BJ (cell line): ENCODE results near the gene ABRACL. TPM values are rescaled to one million over a fixed set of nuclear protein-coding genes. Genes with fewer than 3 reads are reported as not detected.
"Not testable (repeated sequence)": the region's sequence is repeated elsewhere in the genome, so short reads cannot be mapped to it uniquely, and the experiment has no call there.

Source experiments
- CTCF ChIA-PET: fragments of 350-600 bp; formaldehyde crosslinking; extraction: SDS; loops from one replicate; lab custom pipeline; 2021; ENCODE audit warnings: antibody characterized with exemption, inconsistent platforms; lab: Yijun Ruan, JAX
- POLR2A ChIA-PET: fragments of 300-600 bp; sonication (Branson Sonifier 250); formaldehyde crosslinking; extraction: SDS; loops from one replicate; lab custom pipeline; 2021; ENCODE audit warnings: antibody characterized with exemption; lab: Charles Lee
- DNase-seq: peaks from one replicate; pipeline ENCODE4 v3.0.0-alpha.2; 2011; ENCODE audit warnings: low read depth
- H3K27me3 ChIP-seq: 2 replicates; pipeline ENCODE4 v1.6.0; 2011; ENCODE audit warnings: low read length; ENCODE audit not compliant: control insufficient read depth, insufficient read depth
- H3K36me3 ChIP-seq: 2 replicates; pipeline ENCODE4 v1.5.1; 2011; ENCODE audit warnings: low read length; ENCODE audit not compliant: control insufficient read depth, insufficient read depth
- H3K4me3 ChIP-seq: 2 replicates; pipeline ENCODE4 v1.5.1; 2011; ENCODE audit warnings: low read depth, mild to moderate bottlenecking, control low read depth, low read length
- polyA plus RNA-seq: library from polyadenylated mRNA; depleted of rRNA; stranded (reverse); fragments of >200 nt; gene quantifications from 2 replicates; pipeline ENCODE4 v1.2.3, GENCODE V29; 2011
- TF ChIP-seq, protein P1 (sequence below): IDR thresholded peaks from 2 replicates; pipeline ENCODE4 v1.5.1; 2011; ENCODE audit warnings: low read depth, mild to moderate bottlenecking, control low read depth, inconsistent platforms, low read length, moderate library complexity; ENCODE audit not compliant: insufficient read depth

ABRACL gene
- polyA plus RNA-seq, 1 experiment, result 13.1 TPM

DNA sequence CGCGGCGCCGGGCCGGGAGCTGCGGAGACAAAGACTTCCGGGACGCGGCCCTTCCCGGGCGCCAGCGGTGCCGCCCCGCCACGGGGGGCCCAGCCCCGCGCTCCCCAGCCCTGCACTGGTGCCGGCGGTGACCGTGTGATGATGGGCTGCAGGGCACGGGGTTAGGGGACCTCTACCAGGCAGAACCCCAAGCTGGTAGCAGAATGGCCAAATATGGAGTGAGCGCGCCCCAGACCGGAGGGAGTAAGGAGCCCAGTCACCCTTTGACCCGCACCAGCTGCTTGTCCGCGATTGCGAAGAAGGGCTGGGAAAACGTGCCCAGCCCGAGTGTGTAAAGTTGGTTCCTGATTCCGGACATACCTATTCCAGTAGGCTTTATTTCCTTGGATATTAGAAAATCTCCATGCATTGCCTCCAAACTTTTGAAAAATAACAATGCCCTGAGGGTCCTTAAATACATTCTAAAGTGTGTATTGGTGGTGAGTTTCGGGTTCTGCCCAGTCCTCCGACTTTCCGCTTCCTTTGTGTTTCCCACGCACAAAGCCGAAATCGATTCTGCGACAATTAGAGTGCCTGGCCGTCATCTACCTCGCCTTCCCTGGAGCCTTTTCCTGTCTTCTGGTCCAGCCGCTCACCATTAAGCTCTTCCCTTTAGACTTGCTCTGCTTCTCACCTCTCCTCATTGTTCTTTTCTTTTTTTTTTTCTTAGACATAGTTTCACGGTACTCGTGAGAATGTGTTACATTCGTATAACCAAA, 1.1 kb downstream of the ABRACL start:
- peak overlapping the region; percentile 68 for H3K4me3 ChIP-seq
- H3K36me3 ChIP-seq, result peaks cover 3% of the 10 kb centered on the region; the same call in 1 of the 2 replicates
- CTCF ChIA-PET, result no interaction called here
- no peak for DNase-seq
- no peaks in the 10 kb centered on the region for H3K27me3 ChIP-seq
- POLR2A ChIA-PET, result interaction anchor here (0.6 kb wide), 1 partner anchor 70 kb away, joined by 3 read pairs; no protein-coding TSS in a partner anchor
- TF ChIP-seq, protein P1, sequence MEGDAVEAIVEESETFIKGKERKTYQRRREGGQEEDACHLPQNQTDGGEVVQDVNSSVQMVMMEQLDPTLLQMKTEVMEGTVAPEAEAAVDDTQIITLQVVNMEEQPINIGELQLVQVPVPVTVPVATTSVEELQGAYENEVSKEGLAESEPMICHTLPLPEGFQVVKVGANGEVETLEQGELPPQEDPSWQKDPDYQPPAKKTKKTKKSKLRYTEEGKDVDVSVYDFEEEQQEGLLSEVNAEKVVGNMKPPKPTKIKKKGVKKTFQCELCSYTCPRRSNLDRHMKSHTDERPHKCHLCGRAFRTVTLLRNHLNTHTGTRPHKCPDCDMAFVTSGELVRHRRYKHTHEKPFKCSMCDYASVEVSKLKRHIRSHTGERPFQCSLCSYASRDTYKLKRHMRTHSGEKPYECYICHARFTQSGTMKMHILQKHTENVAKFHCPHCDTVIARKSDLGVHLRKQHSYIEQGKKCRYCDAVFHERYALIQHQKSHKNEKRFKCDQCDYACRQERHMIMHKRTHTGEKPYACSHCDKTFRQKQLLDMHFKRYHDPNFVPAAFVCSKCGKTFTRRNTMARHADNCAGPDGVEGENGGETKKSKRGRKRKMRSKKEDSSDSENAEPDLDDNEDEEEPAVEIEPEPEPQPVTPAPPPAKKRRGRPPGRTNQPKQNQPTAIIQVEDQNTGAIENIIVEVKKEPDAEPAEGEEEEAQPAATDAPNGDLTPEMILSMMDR, result no peak

DNA sequence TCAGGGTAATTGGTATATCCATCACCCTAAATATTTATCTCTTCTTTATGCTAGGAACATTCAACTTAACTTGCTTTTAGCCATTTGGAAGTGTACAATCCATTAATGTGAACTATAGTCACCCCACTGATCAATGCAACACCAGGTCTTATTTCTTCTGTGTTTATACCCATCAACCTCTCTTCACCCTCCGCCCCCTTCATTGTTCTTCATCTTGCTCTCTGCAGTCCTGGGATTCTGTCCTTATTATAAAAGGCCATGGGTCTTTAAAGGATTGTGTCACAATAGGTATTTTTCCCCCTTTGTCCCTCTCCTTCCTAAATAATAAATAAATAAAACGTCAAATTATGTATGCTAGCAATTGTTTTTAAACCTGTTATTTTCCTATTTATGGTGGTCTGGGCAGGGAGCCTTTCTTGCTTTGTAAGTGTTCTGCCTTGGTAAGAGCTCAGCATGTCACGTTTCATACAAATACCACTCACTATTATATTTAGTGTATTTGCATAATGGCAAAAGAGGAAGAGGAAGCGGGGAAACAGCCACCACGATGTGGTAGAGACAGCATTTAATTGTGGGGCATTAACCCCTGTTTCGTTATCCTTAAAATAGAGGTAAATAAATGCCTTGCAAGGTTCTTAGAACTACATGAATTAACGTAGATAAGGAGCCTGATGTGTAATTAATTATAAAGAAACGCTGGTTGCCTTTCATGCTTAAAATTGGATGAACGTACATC, 1.9 kb downstream of the ABRACL start:
- peaks cover 3% of the 10 kb centered on the region; the same call in 1 of the 2 replicates for H3K36me3 ChIP-seq
- CTCF ChIA-PET, result no interaction called here

DNA sequence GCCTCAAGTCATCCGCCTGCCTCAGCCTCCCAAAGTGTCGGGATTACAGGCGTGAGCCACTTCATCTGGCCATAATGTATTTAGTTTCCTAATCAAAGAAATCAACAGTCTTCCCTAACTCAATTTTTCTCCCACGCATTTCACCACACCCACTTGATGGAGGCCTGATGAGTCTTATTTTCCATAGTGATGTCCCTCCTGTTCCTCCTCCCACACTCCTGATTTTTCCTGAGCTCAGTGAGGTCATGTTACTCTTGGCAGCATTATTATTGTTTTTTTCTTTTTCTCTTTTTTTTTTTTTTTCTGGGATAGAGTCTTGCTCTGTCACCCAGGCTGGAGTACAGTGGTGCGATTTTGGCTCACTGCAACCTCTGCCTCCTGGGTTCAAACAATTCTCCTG, 8.9 kb downstream of the ABRACL start:
- Histone ChIP-seq H3K27me3 (no peaks in the 10 kb centered on the region), H3K36me3 (peaks cover 3% of the 10 kb centered on the region), H3K4me3 (no peak overlapping the region)
- no peak for DNase-seq
- ChIA-PET POLR2A (interaction anchor here (0.6 kb wide), 1 partner anchor 135 kb away, joined by 8 read pairs; no protein-coding TSS in a partner anchor), CTCF (no interaction called here)
- TF ChIP-seq, protein P1, result no peak

More for the DNA sequence above, 1.9 kb downstream of the ABRACL start:
- Histone ChIP-seq H3K27me3 (no peaks in the 10 kb centered on the region), H3K4me3 (no peak overlapping the region)
- DNase-seq, result no peak
- TF ChIP-seq, protein P1, result no peak
- POLR2A ChIA-PET, result no interaction called here

GRCh38 chr6:139044250-139044649, 15.7 kb downstream of the ABRACL start:
- peaks cover 3% of the 10 kb centered on the region for H3K36me3 ChIP-seq
- ChIA-PET CTCF (no interaction called here), POLR2A (no interaction called here)
- DNase-seq, result no peak
- TF ChIP-seq, protein P1, result no peak
- H3K27me3 ChIP-seq, result no peaks in the 10 kb centered on the region
- no peak overlapping the region for H3K4me3 ChIP-seq

GRCh38 chr6:139047677-139048076, 19.1 kb downstream of the ABRACL start:
- 0 out of 2 replicates have a peak, but pooled peaks cover 2% of the 10 kb centered on the region for H3K27me3 ChIP-seq
- CTCF ChIA-PET, result no interaction called here
- no peak for DNase-seq
- H3K4me3 ChIP-seq, result no peak overlapping the region
- TF ChIP-seq, protein P1, result no peak
- H3K36me3 ChIP-seq, result peaks cover 2% of the 10 kb centered on the region
- POLR2A ChIA-PET, result no interaction called here

- H3K36me3 ChIP-seq, CTCF ChIA-PET, H3K4me3 ChIP-seq, DNase-seq, POLR2A ChIA-PET, H3K27me3 ChIP-seq: not testable (repeated sequence)
Measured at GRCh38 chr6:139048912-139049311, 20.4 kb downstream of the ABRACL start.

DNA sequence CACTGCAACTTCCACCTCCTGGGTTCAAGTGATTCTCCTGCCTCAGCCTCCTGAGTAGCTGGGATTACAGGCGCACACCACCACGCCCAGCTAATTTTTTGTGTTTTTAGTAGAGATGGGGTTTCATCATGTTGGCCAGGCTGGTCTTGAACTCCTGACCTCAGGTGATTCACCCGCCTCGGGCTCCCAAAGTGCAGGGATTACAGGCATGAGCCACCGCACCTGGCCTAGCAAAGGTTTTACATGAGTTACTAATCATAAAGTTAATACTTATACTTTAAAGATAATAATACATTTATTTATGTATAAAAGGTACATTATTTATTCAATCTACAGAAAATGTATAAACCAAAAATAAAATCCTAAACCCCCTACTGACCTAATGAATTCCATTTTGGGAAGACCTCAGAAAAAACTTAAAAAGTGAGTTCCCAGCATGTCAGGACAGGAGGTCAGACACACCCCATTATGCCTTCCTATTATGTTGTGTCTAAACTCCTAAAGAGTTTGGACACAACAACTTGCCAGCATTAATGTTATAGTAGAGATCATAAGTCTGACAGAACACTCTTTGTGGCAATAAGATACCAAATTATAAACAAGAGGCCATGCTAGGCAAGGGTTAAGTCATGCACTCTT, 21.7 kb downstream of the ABRACL start:
- CTCF ChIA-PET, H3K27me3 ChIP-seq, H3K36me3 ChIP-seq, POLR2A ChIA-PET, H3K4me3 ChIP-seq, DNase-seq: not testable (repeated sequence)
